ENCODE measurements around the gene SUGCT. TPM values are rescaled to one million over a fixed set of nuclear protein-coding genes. Genes with fewer than 3 reads are reported as not detected.

The SUGCT gene
- total and polyA plus RNA-seq, 12 donors: 8.4 to 96.4 (median 25.5) TPM

DNA sequence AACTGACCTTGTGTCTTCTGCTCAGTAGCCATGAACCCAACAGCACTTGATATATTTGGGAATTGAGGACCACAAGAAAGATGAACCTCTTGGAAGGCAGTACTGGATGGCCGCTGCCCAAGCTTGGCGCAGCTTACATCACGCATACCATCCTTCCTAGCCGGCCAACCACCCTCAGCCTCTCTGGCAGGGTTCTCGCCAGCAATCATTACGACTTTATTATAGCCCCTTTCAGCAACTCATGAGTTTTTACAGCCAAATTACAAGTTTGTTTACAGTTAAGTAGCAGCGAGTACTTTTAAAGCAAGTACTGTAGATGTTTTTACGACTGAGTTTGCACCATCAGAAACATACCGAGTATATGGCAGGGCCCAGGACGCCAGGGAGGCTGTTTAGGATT lies 769.1 kb downstream of the SUGCT start:
- H3K9me3 ChIP-seq (replicated peaks in 1 of 3): no peaks in the 10 kb centered on the region
- no peaks in the 10 kb centered on the region for H3K4me1 ChIP-seq (replicated peaks in 1 of 2)
- TF ChIP-seq, protein P1, sequence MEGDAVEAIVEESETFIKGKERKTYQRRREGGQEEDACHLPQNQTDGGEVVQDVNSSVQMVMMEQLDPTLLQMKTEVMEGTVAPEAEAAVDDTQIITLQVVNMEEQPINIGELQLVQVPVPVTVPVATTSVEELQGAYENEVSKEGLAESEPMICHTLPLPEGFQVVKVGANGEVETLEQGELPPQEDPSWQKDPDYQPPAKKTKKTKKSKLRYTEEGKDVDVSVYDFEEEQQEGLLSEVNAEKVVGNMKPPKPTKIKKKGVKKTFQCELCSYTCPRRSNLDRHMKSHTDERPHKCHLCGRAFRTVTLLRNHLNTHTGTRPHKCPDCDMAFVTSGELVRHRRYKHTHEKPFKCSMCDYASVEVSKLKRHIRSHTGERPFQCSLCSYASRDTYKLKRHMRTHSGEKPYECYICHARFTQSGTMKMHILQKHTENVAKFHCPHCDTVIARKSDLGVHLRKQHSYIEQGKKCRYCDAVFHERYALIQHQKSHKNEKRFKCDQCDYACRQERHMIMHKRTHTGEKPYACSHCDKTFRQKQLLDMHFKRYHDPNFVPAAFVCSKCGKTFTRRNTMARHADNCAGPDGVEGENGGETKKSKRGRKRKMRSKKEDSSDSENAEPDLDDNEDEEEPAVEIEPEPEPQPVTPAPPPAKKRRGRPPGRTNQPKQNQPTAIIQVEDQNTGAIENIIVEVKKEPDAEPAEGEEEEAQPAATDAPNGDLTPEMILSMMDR (IDR thresholded peaks at IDR 0.05): no peak
- TF ChIP-seq POLR2A (IDR thresholded peaks at IDR 0.05): no peak
- 86 to 90% (median 88%) methylated on average over 9 to 10 of the region's 10 CpGs for WGBS, 4 donors
- no peak for DNase-seq
- no peak overlapping the region for H3K27ac ChIP-seq
- H3K27me3 ChIP-seq: no peaks in the 10 kb centered on the region
- H3K4me3 ChIP-seq: no peak overlapping the region
- no peaks in the 10 kb centered on the region for H3K36me3 ChIP-seq (replicated peaks in 1 of 2)
- intact Hi-C loops (cut with DNase I): no loop called here

- no peak for DNase-seq
- Histone ChIP-seq H3K4me1 (replicated peaks in 1 of 2) (peaks cover 0 to 4% of the 10 kb centered on the region in 2 donors), H3K36me3 (replicated peaks in 1 of 2) (no peaks in the 10 kb centered on the region), H3K27ac (no peak overlapping the region), H3K9me3 (replicated peaks in 1 of 3) (no peaks in the 10 kb centered on the region), H3K27me3 (no peaks in the 10 kb centered on the region), H3K4me3 (no peak overlapping the region)
- intact Hi-C loops (cut with DNase I): no loop called here
- no peak for TF ChIP-seq POLR2A (IDR thresholded peaks at IDR 0.05)
- TF ChIP-seq, protein P1 (IDR thresholded peaks at IDR 0.05): no peak
- WGBS, 4 donors: 85 to 87% (median 86%) methylated on average over 3 of the region's 3 CpGs
Measured at GRCh38 chr7:40907286-40907685, 772.5 kb downstream of the SUGCT start.

- no peak for DNase-seq
- H3K4me3 ChIP-seq: no peak overlapping the region
- no peaks in the 10 kb centered on the region for H3K36me3 ChIP-seq (replicated peaks in 1 of 2)
- TF ChIP-seq POLR2A (IDR thresholded peaks at IDR 0.05): no peak
- TF ChIP-seq, protein P1 (IDR thresholded peaks at IDR 0.05): no peak
- H3K27me3 ChIP-seq: no peaks in the 10 kb centered on the region
- no peaks in the 10 kb centered on the region for H3K9me3 ChIP-seq (replicated peaks in 1 of 3)
- peaks cover 0 to 6% of the 10 kb centered on the region in 2 donors for H3K4me1 ChIP-seq (replicated peaks in 1 of 2)
- intact Hi-C loops (cut with DNase I): no loop called here
- H3K27ac ChIP-seq: no peak overlapping the region
- WGBS, 4 donors: 80 to 86% (median 82%) methylated on average over 9 to 10 of the region's 10 CpGs
Measured at GRCh38 chr7:40909346-40909980, 774.7 kb downstream of the SUGCT start.

Small RNA genes lying within 50 kb of the gene (small RNA-seq; reads per million reads assigned to genes)
- 0 reads per million in 2 donors for gene AC006023.1
- gene AC006023.2: 0 reads per million in 2 donors

Other genes starting within 250 kb of the SUGCT start
- gene CDK13, start 184.7 kb upstream of the SUGCT start, total RNA-seq: 10 to 100 TPM; 33.8 to 77.7 (median 42.3) TPM
- gene CDK13, start 184.7 kb upstream of the SUGCT start, polyA plus RNA-seq: 10 to 100 TPM; 21.2 to 47.7 (median 29.8) TPM
- gene MPLKIP, start 383 bp upstream of the SUGCT start, total RNA-seq: 10 to 100 TPM; 23.1 to 82.9 (median 42.8) TPM
- gene MPLKIP, start 383 bp upstream of the SUGCT start, polyA plus RNA-seq: 10 to 100 TPM; 28.1 to 44.8 (median 31.5) TPM